K562 (cell line): ENCODE measurements around the gene TMEM114. TPM values are rescaled to one million over a fixed set of nuclear protein-coding genes. Genes with fewer than 3 reads are reported as not detected.

Experiments used
- CREM ChIP-seq: IDR thresholded peaks from 2 replicates; pipeline ENCODE4 v1.6.1; 2014; ENCODE audit warnings: antibody characterized with exemption, low read depth
- GATAD2B ChIP-seq: fragments of 450-650 bp; IDR thresholded peaks from 2 replicates; pipeline ENCODE4 v1.6.1; 2017; ENCODE audit warnings: mild to moderate bottlenecking, borderline replicate concordance
- HDAC8 ChIP-seq: fragments of 450-650 bp; IDR thresholded peaks from 2 replicates; pipeline ENCODE4 v1.6.1; 2016; ENCODE audit warnings: mild to moderate bottlenecking, missing genetic modification characterization, moderate library complexity, missing compliant biosample characterization
- HLTF ChIP-seq: fragments of 450-650 bp; IDR thresholded peaks from 2 replicates; pipeline ENCODE4 v1.6.1; 2016
- JUN ChIP-seq, 2 experiments: sonication (generic) in 1 of 2; formaldehyde crosslinking in 1 of 2; IDR thresholded peaks; 2 replicates each; pipeline versions ENCODE4 v1.6.1 to v1.8.0; 2012 to 2022; ENCODE audit warnings: borderline replicate concordance in 2 of 2, mild to moderate bottlenecking in 2 of 2, improper control_type of control experiment in 1 of 2, low read depth in 1 of 2, low read length in 1 of 2, missing genetic modification reagents in 1 of 2
- KDM1A ChIP-seq, 2 experiments: fragments of 450-650 bp; IDR thresholded peaks; 2 replicates each; pipeline ENCODE4 v1.6.1; 2016; ENCODE audit warnings: mild to moderate bottlenecking in 2 of 2
- MEIS2 ChIP-seq: fragments of 450-650 bp; IDR thresholded peaks from 2 replicates; pipeline ENCODE4 v1.6.1; 2014; ENCODE audit warnings: mild to moderate bottlenecking; ENCODE audit not compliant: partially characterized antibody
- POLR3G ChIP-seq: IDR thresholded peaks from 2 replicates; pipeline ENCODE4 v1.6.1; 2011; ENCODE audit not compliant: insufficient read length, insufficient replicate concordance; ENCODE audit errors: extremely low read depth
- POU5F1 ChIP-seq: fragments of 150-350 bp; IDR thresholded peaks from 2 replicates; pipeline ENCODE4 v1.6.1; 2014; ENCODE audit warnings: borderline replicate concordance, low read length, low read depth, mild to moderate bottlenecking; ENCODE audit not compliant: partially characterized antibody
- RUNX1 ChIP-seq: sonication (generic); IDR thresholded peaks from 2 replicates; pipeline ENCODE4 v1.6.1; 2016; ENCODE audit warnings: antibody characterized with exemption, low read depth
- SMARCE1 ChIP-seq: fragments of 450-650 bp; IDR thresholded peaks from 2 replicates; pipeline ENCODE4 v1.7.1; 2016; ENCODE audit warnings: mild to moderate bottlenecking
- XRCC4 ChIP-seq: IDR thresholded peaks from one replicate; pipeline ENCODE4 v1.6.1; 2011; ENCODE audit not compliant: insufficient read depth, insufficient read length; ENCODE audit errors: extremely low read depth
- ZNF140 ChIP-seq: fragments of 250-450 bp; sonication (Bioruptor Pico); IDR thresholded peaks from 2 replicates; pipeline ENCODE4 v1.8.0; 2021; ENCODE audit warnings: moderate library complexity, mild to moderate bottlenecking, inconsistent platforms
- ZNF780A ChIP-seq: fragments of 250-450 bp; sonication (Bioruptor Pico); IDR thresholded peaks from 2 replicates; pipeline ENCODE4 v1.5.0; 2021; ENCODE audit warnings: mild to moderate bottlenecking
- polyA plus RNA-seq, 8 experiments: library from polyadenylated mRNA; depleted of rRNA in 4 of 8; stranded (reverse) in 5 of 8; unstranded in 3 of 8; fragments of >200 nt; fragmentation: Nextera tagmentation in 2 of 8; fragmentation: Illumina TruSeq in 1 of 8; extraction: Ambion mirVana in 2 of 8; extraction: Trizol in 1 of 8; gene quantifications; 2 replicates each; pipeline versions ENCODE4 v1.2.1 to v1.2.3, GENCODE V29; 2011 to 2014; ENCODE audit warnings: inconsistent platforms in 1 of 8, missing spikeins in 1 of 8
- total RNA-seq, 7 experiments: library from RNA; depleted of rRNA in 6 of 7; stranded (reverse); fragments of >200 nt in 6 of 7; fragmentation: Illumina TruSeq in 2 of 7; extraction: Trizol in 2 of 7; gene quantifications; 2 replicates each; pipeline versions ENCODE4 v1.2.1 to v1.2.3, GENCODE V29; 2011 to 2021; ENCODE audit warnings: low replicate concordance in 1 of 7
- TF ChIP-seq, protein P1 (sequence below): IDR thresholded peaks from 2 replicates; pipeline ENCODE4 v1.6.1; 2014; ENCODE audit warnings: antibody characterized with exemption
- TF ChIP-seq, protein P2 (sequence below): fragments of 450-650 bp; IDR thresholded peaks from 2 replicates; pipeline ENCODE4 v1.6.1; 2014; ENCODE audit warnings: low read depth, mild to moderate bottlenecking, moderate library complexity, borderline replicate concordance
- TF ChIP-seq, protein P3 (sequence below): fragments of 450-650 bp; IDR thresholded peaks from 2 replicates; pipeline ENCODE4 v1.6.1; 2016; ENCODE audit warnings: low read depth

Gene TMEM114
- total and polyA plus RNA-seq, 9 of the 15 experiments (the other 6 are each of a cell fraction or from before 2014, with no cell fraction given): not detected

DNA sequence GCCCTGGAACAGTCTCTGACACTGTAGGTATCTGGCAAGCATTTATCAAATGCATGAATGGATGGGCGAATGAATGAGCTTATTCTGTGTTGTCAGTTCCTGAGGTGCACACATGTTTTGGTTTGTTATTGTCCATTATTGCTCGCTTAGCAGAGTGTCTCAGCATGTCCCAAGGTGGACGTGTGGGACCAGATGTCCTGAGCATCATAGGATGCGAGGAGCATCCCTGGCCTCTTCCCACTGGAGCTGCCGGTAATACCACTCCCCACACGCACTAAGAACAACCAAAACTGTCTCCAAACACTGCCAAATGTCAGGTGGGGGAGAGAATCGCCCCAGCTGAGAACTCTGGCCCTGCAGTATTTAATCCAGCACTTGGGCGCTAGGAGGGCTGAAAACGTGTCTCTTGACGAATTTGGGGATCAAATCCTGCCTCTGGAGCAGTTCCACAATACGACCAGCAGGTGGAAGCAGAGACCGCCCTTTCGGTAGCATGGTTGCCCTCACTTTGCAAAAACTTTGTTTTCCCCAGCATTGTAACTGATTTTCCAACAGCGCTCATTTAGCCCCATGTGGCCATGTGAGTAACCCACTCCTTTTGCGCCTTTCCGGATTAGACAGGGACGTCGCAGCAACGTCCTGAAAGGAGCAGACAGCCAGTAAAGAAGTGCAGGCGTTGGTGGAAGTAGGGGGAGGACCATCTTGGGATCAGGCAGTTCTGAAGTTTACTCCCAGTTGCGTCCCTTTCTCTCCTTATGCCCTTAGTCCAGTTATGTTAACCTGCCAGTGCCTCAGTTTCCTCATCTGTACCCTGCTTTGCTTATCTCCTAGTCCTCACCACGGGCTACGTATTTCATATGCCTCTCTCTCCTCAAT, 22.7 kb downstream of the TMEM114 start (continued):
- peak; percentile 42; the same call in 1 of the 2 replicates for TF ChIP-seq JUN (IDR thresholded peaks at IDR 0.05; ENCODE audit: borderline replicate concordance, low read depth, low read length)
- TF ChIP-seq JUN (CRISPR knock-in tag; IDR thresholded peaks at IDR 0.05; ENCODE audit: borderline replicate concordance): no peak
- no peak for TF ChIP-seq HDAC8 (tag)
- TF ChIP-seq, protein P1, sequence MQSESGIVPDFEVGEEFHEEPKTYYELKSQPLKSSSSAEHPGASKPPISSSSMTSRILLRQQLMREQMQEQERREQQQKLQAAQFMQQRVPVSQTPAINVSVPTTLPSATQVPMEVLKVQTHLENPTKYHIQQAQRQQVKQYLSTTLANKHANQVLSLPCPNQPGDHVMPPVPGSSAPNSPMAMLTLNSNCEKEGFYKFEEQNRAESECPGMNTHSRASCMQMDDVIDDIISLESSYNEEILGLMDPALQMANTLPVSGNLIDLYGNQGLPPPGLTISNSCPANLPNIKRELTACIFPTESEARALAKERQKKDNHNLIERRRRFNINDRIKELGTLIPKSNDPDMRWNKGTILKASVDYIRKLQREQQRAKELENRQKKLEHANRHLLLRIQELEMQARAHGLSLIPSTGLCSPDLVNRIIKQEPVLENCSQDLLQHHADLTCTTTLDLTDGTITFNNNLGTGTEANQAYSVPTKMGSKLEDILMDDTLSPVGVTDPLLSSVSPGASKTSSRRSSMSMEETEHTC: no peak
- TF ChIP-seq POU5F1: no peak
- no peak for TF ChIP-seq RUNX1
- no peak for TF ChIP-seq ZNF140 (CRISPR knock-in tag)
- TF ChIP-seq HLTF: no peak
- TF ChIP-seq, protein P2, sequence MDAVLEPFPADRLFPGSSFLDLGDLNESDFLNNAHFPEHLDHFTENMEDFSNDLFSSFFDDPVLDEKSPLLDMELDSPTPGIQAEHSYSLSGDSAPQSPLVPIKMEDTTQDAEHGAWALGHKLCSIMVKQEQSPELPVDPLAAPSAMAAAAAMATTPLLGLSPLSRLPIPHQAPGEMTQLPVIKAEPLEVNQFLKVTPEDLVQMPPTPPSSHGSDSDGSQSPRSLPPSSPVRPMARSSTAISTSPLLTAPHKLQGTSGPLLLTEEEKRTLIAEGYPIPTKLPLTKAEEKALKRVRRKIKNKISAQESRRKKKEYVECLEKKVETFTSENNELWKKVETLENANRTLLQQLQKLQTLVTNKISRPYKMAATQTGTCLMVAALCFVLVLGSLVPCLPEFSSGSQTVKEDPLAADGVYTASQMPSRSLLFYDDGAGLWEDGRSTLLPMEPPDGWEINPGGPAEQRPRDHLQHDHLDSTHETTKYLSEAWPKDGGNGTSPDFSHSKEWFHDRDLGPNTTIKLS: no peak
- TF ChIP-seq CREM: peak; percentile 54; the same call in 1 of the 2 replicates
- TF ChIP-seq KDM1A (IDR thresholded peaks at IDR 0.05): no peak
- no peak for TF ChIP-seq GATAD2B
- TF ChIP-seq ZNF780A (CRISPR knock-in tag): no peak
- TF ChIP-seq XRCC4: no peak
- TF ChIP-seq SMARCE1: no peak
- TF ChIP-seq POLR3G: no peak
- TF ChIP-seq MEIS2: no peak
- TF ChIP-seq, protein P3, sequence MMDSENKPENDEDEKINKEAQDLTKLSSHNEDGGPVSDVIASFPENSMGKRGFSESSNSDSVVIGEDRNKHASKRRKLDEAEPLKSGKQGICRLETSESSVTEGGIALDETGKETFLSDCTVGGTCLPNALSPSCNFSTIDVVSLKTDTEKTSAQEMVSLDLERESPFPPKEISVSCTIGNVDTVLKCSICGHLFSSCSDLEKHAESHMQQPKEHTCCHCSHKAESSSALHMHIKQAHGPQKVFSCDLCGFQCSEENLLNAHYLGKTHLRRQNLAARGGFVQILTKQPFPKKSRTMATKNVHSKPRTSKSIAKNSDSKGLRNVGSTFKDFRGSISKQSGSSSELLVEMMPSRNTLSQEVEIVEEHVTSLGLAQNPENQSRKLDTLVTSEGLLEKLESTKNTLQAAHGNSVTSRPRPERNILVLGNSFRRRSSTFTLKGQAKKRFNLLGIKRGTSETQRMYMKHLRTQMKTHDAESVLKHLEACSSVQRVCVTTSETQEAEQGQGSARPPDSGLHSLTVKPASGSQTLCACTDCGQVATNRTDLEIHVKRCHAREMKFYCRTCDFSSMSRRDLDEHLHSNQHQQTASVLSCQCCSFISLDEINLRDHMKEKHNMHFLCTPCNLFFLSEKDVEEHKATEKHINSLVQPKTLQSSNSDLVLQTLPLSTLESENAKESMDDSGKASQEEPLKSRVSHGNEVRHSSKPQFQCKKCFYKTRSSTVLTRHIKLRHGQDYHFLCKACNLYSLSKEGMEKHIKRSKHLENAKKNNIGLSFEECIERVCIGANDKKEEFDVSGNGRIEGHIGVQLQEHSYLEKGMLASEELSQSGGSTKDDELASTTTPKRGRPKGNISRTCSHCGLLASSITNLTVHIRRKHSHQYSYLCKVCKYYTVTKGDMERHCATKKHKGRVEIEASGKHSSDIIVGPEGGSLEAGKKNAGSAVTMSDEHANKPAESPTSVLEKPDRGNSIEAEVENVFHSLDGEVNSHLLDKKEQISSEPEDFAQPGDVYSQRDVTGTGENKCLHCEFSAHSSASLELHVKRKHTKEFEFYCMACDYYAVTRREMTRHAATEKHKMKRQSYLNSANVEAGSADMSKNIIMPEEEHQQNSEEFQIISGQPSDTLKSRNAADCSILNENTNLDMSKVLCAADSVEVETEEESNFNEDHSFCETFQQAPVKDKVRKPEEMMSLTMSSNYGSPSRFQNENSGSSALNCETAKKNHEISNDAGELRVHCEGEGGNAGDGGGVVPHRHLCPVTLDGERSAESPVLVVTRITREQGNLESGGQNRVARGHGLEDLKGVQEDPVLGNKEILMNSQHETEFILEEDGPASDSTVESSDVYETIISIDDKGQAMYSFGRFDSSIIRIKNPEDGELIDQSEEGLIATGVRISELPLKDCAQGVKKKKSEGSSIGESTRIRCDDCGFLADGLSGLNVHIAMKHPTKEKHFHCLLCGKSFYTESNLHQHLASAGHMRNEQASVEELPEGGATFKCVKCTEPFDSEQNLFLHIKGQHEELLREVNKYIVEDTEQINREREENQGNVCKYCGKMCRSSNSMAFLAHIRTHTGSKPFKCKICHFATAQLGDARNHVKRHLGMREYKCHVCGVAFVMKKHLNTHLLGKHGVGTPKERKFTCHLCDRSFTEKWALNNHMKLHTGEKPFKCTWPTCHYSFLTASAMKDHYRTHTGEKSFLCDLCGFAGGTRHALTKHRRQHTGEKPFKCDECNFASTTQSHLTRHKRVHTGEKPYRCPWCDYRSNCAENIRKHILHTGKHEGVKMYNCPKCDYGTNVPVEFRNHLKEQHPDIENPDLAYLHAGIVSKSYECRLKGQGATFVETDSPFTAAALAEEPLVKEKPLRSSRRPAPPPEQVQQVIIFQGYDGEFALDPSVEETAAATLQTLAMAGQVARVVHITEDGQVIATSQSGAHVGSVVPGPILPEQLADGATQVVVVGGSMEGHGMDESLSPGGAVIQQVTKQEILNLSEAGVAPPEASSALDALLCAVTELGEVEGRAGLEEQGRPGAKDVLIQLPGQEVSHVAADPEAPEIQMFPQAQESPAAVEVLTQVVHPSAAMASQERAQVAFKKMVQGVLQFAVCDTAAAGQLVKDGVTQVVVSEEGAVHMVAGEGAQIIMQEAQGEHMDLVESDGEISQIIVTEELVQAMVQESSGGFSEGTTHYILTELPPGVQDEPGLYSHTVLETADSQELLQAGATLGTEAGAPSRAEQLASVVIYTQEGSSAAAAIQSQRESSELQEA: no peak
